22Rv1 (cell line): ENCODE data around the gene ZFYVE21.

Experiments
- ZFX ChIP-seq: fragments of 450-650 bp; IDR thresholded peaks from 2 replicates; pipeline ENCODE4 v1.6.1; 2017; ENCODE audit warnings: antibody characterized with exemption, borderline replicate concordance
- TF ChIP-seq, protein P1 (sequence below): fragments of 450-650 bp; IDR thresholded peaks from 2 replicates; pipeline ENCODE4 v1.5.1; 2017; ENCODE audit warnings: mild to moderate bottlenecking

DNA sequence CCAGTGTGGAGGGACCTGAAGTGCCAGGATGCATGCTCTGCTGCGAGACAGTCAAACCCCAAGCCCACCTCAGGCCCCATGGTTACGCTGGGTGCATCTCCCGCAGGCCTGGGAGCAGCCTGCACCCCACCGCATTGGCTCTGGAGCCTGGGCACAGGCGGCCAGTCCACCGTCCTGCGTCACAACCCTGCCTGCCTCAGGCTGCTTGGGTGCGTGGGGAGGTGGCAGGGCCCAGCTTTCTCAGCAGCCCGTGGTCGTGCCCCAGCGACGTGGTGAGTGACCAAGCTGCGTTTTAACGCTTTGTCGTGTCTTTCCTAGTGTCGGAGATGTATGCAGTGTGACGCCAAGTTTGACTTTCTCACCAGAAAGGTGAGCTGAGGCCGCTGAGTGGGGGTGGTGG, 10.9 kb downstream of the ZFYVE21 start:
- no peak for TF ChIP-seq ZFX
- TF ChIP-seq, protein P1, sequence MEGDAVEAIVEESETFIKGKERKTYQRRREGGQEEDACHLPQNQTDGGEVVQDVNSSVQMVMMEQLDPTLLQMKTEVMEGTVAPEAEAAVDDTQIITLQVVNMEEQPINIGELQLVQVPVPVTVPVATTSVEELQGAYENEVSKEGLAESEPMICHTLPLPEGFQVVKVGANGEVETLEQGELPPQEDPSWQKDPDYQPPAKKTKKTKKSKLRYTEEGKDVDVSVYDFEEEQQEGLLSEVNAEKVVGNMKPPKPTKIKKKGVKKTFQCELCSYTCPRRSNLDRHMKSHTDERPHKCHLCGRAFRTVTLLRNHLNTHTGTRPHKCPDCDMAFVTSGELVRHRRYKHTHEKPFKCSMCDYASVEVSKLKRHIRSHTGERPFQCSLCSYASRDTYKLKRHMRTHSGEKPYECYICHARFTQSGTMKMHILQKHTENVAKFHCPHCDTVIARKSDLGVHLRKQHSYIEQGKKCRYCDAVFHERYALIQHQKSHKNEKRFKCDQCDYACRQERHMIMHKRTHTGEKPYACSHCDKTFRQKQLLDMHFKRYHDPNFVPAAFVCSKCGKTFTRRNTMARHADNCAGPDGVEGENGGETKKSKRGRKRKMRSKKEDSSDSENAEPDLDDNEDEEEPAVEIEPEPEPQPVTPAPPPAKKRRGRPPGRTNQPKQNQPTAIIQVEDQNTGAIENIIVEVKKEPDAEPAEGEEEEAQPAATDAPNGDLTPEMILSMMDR, result no peak
